ENCODE results near the gene INSRR. TPM values are rescaled to one million over a fixed set of nuclear protein-coding genes. Genes with fewer than 3 reads are reported as not detected.

Gene INSRR
- total RNA-seq, 2 experiments from 2014 or later: 0.12 to 0.20 TPM

Other genes with a start within 250 kb of the INSRR start
- gene HAPLN2, start 239.7 kb downstream of the INSRR start, total RNA-seq: not detected
- gene BCAN, start 217.0 kb downstream of the INSRR start, total RNA-seq: not detected
- under 1 TPM in 1 of 2 experiments, not detected in 1; 0.04 TPM for gene NES, start 181.7 kb downstream of the INSRR start, total RNA-seq
- gene CRABP2, start 153.5 kb downstream of the INSRR start, total RNA-seq: 1 to 10 TPM; 1.2 to 1.6 TPM
- 10 to 100 TPM; 24.4 to 24.9 TPM for gene METTL25B, start 130.6 kb downstream of the INSRR start, total RNA-seq
- gene ISG20L2, start 130.4 kb downstream of the INSRR start, total RNA-seq: 10 to 100 TPM; 74.9 to 77.4 TPM
- 10 to 100 TPM; 85.1 to 94.6 TPM for gene MRPL24, start 118.0 kb downstream of the INSRR start, total RNA-seq
- gene HDGF, start 107.4 kb downstream of the INSRR start, total RNA-seq: 100 to 1,000 TPM; 271 to 274 TPM
- 10 to 100 TPM; 91.8 to 96.0 TPM for gene PRCC, start 91.6 kb downstream of the INSRR start, total RNA-seq
- 100 to 1,000 TPM; 186 TPM for gene SH2D2A, start 42.3 kb downstream of the INSRR start, total RNA-seq
- 1 to 10 TPM; 3.4 to 4.0 TPM for gene NTRK1, start 1.7 kb upstream of the INSRR start, total RNA-seq
- gene PEAR1, start 34.6 kb upstream of the INSRR start, total RNA-seq: not detected
- gene LRRC71, start 61.5 kb upstream of the INSRR start, total RNA-seq: not detected
- 1 to 10 TPM; 2.8 to 3.3 TPM for gene ARHGEF11, start 186.6 kb upstream of the INSRR start, total RNA-seq
- not detected for gene ETV3L, start 240.7 kb upstream of the INSRR start, total RNA-seq

All from activated naive CD8-positive, alpha-beta T cell treated with anti-CD3 and anti-CD28 coated beads for 36 hours (primary cell).